Jurkat, Clone E6-1 (cell line): ENCODE results near the gene KRT6C. TPM values are rescaled to one million over a fixed set of nuclear protein-coding genes. Genes with fewer than 3 reads are reported as not detected.

ENCODE experiments used
- DNase-seq: peaks from one replicate; pipeline ENCODE4 v3.0.0-alpha.2; 2011; ENCODE audit warnings: low read depth, low spot score
- H3K4me3 ChIP-seq: 2 replicates; pipeline ENCODE4 v1.5.1; 2011; ENCODE audit warnings: mild to moderate bottlenecking, low read length, control low read depth, moderate library complexity
- polyA plus RNA-seq: library from polyadenylated mRNA; unstranded; fragments of >200 nt; gene quantifications from one replicate; pipeline ENCODE4 v1.2.1, GENCODE V29; 2012; ENCODE audit warnings: missing spikeins; ENCODE audit not compliant: insufficient read length, insufficient read depth

The KRT6C gene
- polyA plus RNA-seq = not detected

- DNase-seq = no peak
- no peak within 1 kb of the TSS for H3K4me3 ChIP-seq
Measured at GRCh38 chr12:52473768-52474167, at the start of gene KRT6C. TSS of gene KRT6C (minus strand) at chr12:52473805. CDS start at chr12:52473737, 68 bp downstream.

GRCh38 chr12:52522346-52523011 is 48.9 kb upstream of the KRT6C start:
- no peak for DNase-seq
- H3K4me3 ChIP-seq = no peak overlapping the region

- DNase-seq = no peak
Measured at GRCh38 chr12:52521568-52522266, 48.1 kb upstream of the KRT6C start.

GRCh38 chr12:52521175-52521567 is 47.6 kb upstream of the KRT6C start:
- H3K4me3 ChIP-seq = no peak overlapping the region
- DNase-seq = no peak

More at GRCh38 chr12:52521568-52522266, 48.1 kb upstream of the KRT6C start:
- no peak overlapping the region for H3K4me3 ChIP-seq

- DNase-seq = no peak
Measured at GRCh38 chr12:52519826-52520662, 46.4 kb upstream of the KRT6C start, which contains the start of gene KRT5. TSS of gene KRT5 (minus strand) at chr12:52520394. CDS start at chr12:52520296, 98 bp downstream.

GRCh38 chr12:52519387-52519703 is 45.7 kb upstream of the KRT6C start:
- no peak for DNase-seq

More at GRCh38 chr12:52519826-52520662, 46.4 kb upstream of the KRT6C start, which contains the start of gene KRT5:
- no peak within 1 kb of the TSS for H3K4me3 ChIP-seq

GRCh38 chr12:52518574-52519386 is 45.2 kb upstream of the KRT6C start:
- no peak for DNase-seq
- H3K4me3 ChIP-seq = no peak overlapping the region

More at GRCh38 chr12:52519387-52519703, 45.7 kb upstream of the KRT6C start:
- H3K4me3 ChIP-seq = no peak overlapping the region

- DNase-seq = no peak
Measured at GRCh38 chr12:52517888-52518287, 44.3 kb upstream of the KRT6C start.

GRCh38 chr12:52517005-52517835 is 43.6 kb upstream of the KRT6C start:
- no peak overlapping the region for H3K4me3 ChIP-seq
- no peak for DNase-seq

More at GRCh38 chr12:52517888-52518287, 44.3 kb upstream of the KRT6C start:
- no peak overlapping the region for H3K4me3 ChIP-seq

- no peak for DNase-seq
- H3K4me3 ChIP-seq = no peak overlapping the region
Measured at GRCh38 chr12:52515927-52516831, 42.6 kb upstream of the KRT6C start.

GRCh38 chr12:52515319-52515646 is 41.7 kb upstream of the KRT6C start:
- no peak for DNase-seq
- H3K4me3 ChIP-seq = no peak overlapping the region

- H3K4me3 ChIP-seq = no peak overlapping the region
- no peak for DNase-seq
Measured at GRCh38 chr12:52514471-52515318, 41.1 kb upstream of the KRT6C start.

GRCh38 chr12:52513736-52514135 is 40.1 kb upstream of the KRT6C start:
- no peak for DNase-seq
- H3K4me3 ChIP-seq = no peak overlapping the region

GRCh38 chr12:52508211-52508610 is 34.6 kb upstream of the KRT6C start:
- no peak for DNase-seq
- no peak overlapping the region for H3K4me3 ChIP-seq

- peak; percentile 48 for DNase-seq
- no peak overlapping the region for H3K4me3 ChIP-seq
Measured at GRCh38 chr12:52506858-52507715, 33.5 kb upstream of the KRT6C start.
